ENCODE results near the gene CASKIN1.

The CASKIN1 gene

DNA sequence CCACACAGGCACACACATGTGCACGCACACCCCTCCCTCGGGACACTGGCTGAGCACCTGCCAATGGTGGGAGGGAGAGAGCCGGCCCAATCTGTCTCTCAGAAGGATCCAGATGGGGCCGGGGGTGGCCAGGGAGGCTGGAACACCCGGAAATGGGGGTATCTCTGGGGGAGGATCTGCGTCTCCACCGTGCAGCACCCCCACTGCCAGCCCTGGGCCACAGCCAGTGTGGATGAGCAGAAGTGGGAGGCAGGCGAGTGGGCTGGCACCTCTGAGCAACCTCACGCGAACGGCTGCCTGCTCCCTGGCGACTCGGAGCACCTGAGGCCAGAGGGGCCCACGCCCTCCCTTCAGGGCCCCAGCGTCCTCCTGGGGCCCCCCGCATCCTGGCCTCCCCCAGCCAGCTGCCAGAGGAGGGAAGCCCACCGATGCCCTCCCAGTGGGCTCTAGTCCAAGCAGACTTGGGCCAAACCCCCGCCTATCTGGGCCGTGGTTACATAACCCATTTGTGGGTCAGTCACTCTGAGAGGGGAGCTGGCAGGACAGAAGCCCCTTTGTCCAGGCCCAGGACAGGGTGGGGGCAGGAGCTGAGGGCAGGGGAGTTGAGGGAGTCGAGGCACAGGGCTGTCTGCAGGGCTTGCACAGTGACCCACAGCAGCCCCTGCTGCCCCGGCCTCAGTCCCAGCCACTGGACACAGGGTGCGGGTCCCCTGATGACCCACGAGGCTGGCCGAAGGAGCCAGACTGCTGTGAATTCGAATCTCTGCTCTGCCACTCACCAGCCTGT is 5.6 kb downstream of the CASKIN1 start:
- DNase-seq = no peak

DNA sequence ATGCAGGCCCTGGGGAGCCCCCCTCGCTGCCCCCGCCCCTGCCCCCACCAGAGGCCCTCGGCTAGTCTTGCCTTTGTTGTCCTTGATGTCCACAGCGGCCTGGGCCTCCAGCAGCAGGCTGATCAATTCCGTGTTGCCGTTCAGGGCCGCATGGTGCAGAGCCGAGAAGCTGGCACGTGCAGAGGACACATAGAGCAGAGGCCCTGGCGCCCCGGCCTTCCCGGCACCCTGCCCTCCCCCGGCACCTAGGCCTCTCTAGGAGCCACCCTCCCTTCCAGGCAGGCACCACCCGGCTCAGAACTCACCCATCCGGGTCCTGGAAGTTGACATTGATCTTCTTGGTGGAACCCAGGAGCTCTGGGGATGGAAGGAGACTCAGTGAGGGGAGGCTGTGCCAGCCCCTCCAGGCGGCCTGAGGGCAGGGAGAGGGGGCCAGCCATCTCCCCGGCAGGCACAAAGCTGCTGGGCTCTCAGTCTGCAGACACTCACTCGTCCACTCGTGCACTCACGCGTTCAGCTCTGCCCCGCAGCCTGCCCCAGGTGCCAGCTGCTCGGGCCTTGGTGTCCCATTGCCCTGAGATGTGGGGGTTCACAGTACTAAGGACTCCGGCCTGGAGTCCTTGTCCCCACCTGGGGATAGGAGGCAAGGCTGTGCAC is 6.3 kb downstream of the CASKIN1 start:
- no peak for DNase-seq

DNA sequence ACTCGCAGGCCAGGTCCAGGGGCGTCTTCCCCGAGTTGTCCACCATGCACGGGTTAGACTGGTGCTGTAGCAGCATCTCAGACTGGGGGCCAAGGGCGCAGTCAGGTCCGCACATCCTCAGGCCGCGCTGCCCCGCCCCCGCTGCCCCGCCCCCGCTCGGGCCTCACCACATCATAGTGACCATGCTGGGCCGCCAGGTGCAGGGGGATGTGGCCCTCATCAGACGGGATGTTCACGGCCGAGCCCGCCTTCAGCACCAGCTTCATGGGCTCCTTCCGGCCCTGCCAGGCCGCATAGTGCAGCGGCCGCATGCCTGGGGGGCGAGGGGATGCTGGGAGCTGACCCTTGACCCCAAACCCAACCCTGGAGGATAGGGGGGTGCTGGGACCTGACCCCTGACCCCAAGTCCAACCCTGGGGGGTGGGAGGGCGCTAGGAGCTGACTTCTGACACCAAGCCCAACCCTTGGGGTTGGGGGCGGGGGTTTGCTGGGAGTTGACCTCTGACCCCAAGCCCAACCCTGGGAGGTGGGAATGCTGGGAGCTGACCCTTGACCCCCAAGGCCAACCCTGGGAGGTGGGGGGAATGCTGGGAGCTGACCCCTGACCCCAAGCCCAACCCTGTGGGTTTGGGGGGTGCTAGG is 7.0 kb downstream of the CASKIN1 start:
- no peak for DNase-seq

DNA sequence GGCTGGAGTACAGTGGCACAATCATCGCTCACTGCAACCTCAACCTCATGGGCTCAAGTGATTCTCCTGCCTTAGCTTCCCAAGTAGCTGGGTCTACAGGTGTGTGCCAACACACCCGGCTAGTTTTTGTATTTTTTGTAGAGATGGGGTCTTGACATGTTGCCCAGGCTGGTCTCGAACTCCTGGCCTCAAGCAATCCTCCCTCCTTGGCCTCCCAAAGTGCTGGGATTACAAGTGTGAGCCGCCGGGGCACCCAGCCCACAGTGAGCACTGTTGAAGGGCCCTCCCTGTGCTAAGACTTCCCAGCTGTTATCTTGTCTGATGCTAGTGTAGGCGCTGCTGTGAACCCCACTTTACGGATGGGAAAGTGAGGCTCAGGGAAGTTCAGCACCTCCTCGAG is 8.0 kb downstream of the CASKIN1 start:
- no peak for DNase-seq

GRCh38 chr16:2187212-2187611 is 9.2 kb downstream of the CASKIN1 start:
- DNase-seq = no peak

DNA sequence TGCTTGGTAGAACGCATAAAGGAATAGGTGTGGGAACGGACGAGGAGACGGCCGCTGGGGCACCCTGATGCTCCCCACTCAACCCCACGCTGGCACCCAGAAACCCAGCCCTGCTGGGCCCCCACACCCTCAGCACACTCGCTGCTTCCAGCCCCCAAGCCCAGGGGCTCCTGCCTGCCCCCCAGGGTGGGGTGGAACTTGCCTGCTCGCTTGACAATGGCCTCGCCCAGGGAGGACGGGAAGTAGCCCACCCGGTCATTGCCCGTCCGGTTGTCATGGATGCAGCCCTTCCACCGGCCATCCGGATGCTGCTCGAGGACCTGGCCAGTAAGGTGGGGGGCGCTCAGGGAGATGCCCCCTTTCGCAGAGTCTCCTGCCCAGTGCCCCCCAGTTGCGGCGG is 9.9 kb downstream of the CASKIN1 start:
- no peak for DNase-seq

GRCh38 chr16:2186064-2186463 is 10.3 kb downstream of the CASKIN1 start:
- DNase-seq = no peak

DNA sequence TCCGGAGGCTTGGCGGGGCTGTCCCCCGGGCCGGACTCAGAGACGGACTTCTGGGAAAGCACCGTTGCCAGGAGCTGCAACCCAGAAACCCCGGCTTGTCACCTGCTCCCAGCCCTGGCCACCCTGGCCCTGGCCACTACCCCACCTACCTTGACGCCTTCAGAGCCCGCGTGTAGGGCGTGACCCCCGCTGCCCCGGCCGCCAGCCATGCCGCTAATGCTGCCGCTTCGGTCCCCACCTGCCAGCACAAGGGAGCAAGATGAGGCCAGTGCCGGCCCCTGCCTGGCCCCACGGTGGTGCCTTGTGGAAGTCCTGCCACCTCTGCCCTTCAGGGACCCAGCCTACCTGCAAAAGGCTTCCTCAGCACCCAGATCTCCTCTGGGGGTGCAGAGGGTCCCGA is 11.4 kb downstream of the CASKIN1 start:
- no peak for DNase-seq

DNA sequence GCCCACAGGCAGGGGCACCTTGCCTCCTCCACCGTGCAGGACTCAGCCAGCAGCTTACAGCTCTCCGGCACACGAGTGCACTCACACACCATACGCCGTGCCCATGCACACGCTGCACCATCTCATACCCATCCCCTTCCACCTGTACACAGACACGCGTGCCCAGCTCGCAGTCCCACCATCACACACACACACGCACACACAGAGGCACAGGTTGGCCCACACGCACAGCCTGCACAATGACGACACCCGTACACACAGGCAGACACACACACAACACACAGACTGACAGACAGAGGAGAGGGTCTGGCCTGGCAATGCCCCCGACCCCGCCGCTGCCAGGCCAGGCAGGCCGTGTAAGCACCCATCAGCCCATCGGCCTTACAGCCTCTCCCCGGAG is 12.1 kb downstream of the CASKIN1 start:
- DNase-seq = no peak

GRCh38 chr16:2183671-2184070 is 12.7 kb downstream of the CASKIN1 start:
- no peak for DNase-seq

DNA sequence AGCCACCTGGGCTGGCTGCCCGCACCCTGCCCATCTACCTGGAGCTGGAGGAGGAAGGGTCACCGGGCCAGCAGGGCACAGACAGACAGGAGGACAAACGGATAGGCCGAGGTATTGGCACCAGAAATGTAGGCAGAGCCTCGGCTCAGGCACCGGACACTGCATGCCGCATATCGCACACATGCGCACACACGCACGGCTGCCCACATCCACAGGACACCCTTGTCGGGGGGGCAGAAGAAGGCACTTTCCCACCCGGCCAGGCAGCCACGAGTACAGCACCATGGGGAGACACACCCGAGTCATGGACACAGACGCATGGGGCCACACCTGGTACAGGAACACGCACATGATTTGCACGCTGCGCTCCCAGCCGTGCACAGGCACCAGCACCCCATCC is 14.5 kb downstream of the CASKIN1 start:
- no peak for DNase-seq

DNA sequence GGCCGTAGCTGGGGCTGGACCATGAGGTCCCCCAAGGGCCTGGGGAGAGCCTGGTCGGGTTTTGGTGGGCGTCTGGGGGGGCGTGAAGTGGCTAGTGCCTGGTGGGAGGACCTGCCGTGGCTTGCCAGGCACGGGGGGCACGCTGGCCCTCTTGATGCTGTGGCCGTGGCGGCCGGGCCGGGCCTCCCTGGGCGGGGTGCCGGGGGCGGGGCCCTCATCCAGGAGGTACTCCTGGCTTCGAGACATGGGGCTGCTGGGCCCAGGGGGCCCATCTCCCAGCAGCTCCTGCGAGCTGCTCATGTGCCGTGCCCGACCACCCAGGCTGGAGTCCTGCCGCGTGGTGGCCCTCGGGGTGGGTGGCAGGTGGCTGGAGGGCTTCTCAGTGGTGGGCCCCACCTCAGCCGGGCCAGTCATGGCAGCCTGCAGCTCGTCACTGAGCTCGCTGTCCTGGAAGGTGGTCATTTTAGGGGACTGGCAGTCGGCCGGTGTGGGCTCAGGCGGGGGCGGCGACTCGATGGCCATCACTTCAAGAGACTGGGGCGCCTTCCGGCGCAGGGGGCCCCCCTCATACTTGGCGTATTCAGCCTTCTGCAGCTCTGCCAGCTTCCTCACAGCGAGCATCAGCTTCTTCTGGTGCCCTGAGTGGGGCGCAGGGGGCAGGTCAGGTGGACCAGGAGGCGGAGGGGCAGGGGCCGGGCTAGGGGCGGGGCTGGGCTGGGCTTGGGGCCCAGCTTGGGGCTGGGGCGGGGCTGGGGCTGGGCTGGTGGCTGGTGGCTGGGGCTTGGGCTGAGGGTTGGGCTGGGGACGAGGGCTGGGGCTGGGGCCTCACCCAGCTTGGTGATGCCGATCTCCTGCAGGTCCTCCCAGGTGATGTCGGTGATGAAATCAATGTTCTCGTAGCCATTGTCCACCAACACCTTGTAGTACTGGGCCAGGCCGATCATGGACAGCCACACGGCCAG is 15.2 kb downstream of the CASKIN1 start:
- no peak for DNase-seq

- DNase-seq = no peak
Observed at GRCh38 chr16:2180461-2180860, 15.9 kb downstream of the CASKIN1 start.

GRCh38 chr16:2179576-2179975 is 16.8 kb downstream of the CASKIN1 start:
- DNase-seq = no peak

- DNase-seq = no peak
Observed at GRCh38 chr16:2179107-2179501, 17.3 kb downstream of the CASKIN1 start.

GRCh38 chr16:2178321-2179106 is 17.9 kb downstream of the CASKIN1 start:
- DNase-seq = no peak

GRCh38 chr16:2177561-2177960 is 18.8 kb downstream of the CASKIN1 start:
- DNase-seq = no peak

DNA sequence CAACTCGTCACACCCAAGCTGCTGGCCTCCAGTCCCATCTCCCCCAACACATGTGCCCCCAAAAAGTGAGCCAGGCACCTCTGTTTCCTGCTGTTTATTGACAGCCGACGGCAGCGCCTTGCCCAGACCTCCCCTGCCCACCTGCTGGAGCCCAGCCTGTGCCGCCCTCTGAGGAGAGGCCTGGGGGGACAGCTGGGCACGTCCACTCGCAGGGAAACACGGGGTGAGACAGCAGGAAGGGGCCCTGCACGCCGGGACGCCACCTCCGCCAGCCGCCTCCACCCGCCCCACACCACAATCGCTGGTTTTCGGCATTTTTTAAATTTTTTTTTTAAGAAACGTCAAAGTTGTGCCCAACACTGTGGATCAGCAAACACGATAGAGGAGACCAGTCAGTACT is 19.3 kb downstream of the CASKIN1 start:
- no peak for DNase-seq

DNA sequence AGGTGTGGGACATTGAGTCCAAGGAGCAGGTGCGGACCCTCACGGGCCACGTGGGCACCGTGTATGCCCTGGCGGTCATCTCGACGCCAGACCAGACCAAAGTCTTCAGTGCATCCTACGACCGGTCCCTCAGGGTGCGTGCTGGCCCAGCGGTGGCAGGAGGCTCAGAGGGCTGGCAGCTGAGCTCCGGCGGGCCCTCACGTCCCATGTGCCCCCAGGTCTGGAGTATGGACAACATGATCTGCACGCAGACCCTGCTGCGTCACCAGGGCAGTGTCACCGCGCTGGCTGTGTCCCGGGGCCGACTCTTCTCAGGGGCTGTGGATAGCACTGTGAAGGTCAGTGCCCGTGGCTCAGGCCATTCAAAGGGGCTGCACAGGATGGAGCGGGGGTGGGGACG is 20.4 kb downstream of the CASKIN1 start:
- DNase-seq = no peak

GRCh38 chr16:2175454-2175853 is 21.0 kb downstream of the CASKIN1 start:
- DNase-seq = no peak

DNA sequence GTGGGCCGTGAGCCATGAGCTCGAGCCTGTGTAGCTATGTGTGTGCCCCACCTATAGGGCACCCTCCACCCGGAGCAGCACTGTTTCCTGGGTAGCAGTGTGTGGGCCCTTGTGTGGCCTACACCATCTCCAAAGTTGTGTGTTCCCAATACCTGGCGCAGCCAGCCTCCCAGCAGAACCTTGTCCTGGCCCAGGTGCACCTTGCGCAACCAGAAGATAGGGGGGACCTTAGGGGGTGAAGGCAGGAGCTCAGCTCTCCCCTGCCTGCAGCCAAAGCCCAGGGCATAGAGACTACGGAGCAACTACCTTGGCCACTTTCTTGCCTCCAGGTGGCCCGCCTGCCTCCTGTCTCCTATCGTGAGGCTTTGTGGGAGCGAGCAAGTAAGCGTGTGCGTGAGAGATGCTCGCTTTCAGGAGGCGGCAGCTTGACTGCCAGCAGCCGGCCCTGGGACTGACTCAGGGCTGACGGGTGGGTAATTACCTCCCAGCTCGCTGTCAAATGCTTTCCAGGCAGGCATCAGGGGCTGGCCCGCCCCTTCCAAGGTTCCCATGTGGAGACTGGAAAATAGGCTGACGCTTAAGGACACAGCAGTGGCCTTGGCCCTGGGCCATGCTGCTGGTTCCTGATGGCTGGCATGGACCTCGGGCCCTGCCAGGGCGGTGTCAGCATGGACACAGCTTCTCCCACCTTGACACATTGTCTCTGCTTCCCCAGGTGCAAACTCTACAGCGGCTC is 21.8 kb downstream of the CASKIN1 start:
- DNase-seq = no peak
